Measurements from ENCODE around the gene ATP2A2.
A peak's percentile ranks its signal among the peaks of the same experiment; 100 is the strongest.
"Not testable (repeated sequence)": the region's sequence is repeated elsewhere in the genome, so short reads cannot be mapped to it uniquely, and the experiment has no call there.

ATP2A2 gene

GRCh38 chr12:110351119-110351518, 70.1 kb downstream of the ATP2A2 start:
- TF ChIP-seq CTCF (IDR thresholded peaks at IDR 0.05; ENCODE audit: low read depth, low read length) = no peak
- no peak overlapping the region for H3K4me3 ChIP-seq (replicated peaks in 1 of 2; ENCODE audit: low read depth in 2 of 2, low read length in 2 of 2)
- no peak for DNase-seq (ENCODE audit: low read depth in 2 of 2)

- H3K4me3 ChIP-seq (replicated peaks in 1 of 2; ENCODE audit: low read depth in 2 of 2, low read length in 2 of 2) = no peak overlapping the region
- no peak for DNase-seq (ENCODE audit: low read depth in 2 of 2)
- no peak for TF ChIP-seq CTCF (IDR thresholded peaks at IDR 0.05; ENCODE audit: low read depth, low read length)
Measured at GRCh38 chr12:110352401-110352800, 71.4 kb downstream of the ATP2A2 start.

GRCh38 chr12:110353211-110353965, 72.3 kb downstream of the ATP2A2 start:
- H3K4me3 ChIP-seq (replicated peaks in 1 of 2; ENCODE audit: low read depth in 2 of 2, low read length in 2 of 2) = no peak overlapping the region
- no peak for TF ChIP-seq CTCF (IDR thresholded peaks at IDR 0.05; ENCODE audit: low read depth, low read length)
- DNase-seq (ENCODE audit: low read depth in 2 of 2) = no peak

- H3K4me3 ChIP-seq (replicated peaks in 1 of 2; ENCODE audit: low read depth in 2 of 2, low read length in 2 of 2) = no peak overlapping the region
- TF ChIP-seq CTCF (IDR thresholded peaks at IDR 0.05; ENCODE audit: low read depth, low read length) = no peak
- peak; percentile 25 to 54 for DNase-seq (ENCODE audit: low read depth in 2 of 2)
Measured at GRCh38 chr12:110354172-110354780, 73.2 kb downstream of the ATP2A2 start.

- no peak for DNase-seq (ENCODE audit: low read depth in 2 of 2)
- TF ChIP-seq CTCF (IDR thresholded peaks at IDR 0.05; ENCODE audit: low read depth, low read length) = peak; percentile 36
Measured at GRCh38 chr12:110355073-110355472, 74.0 kb downstream of the ATP2A2 start.

GRCh38 chr12:110358384-110359097, 77.5 kb downstream of the ATP2A2 start:
- DNase-seq (ENCODE audit: low read depth in 2 of 2); H3K4me3 ChIP-seq (replicated peaks in 1 of 2; ENCODE audit: low read depth in 2 of 2, low read length in 2 of 2): not testable (repeated sequence)
- peak; percentile 36 for TF ChIP-seq CTCF (IDR thresholded peaks at IDR 0.05; ENCODE audit: low read depth, low read length)

More at GRCh38 chr12:110355073-110355472, 74.0 kb downstream of the ATP2A2 start:
- H3K4me3 ChIP-seq (replicated peaks in 1 of 2; ENCODE audit: low read depth in 2 of 2, low read length in 2 of 2) = no peak overlapping the region
